Activated effector memory CD4-positive, alpha-beta T cell treated with anti-CD3 and anti-CD28 coated beads, Interleukin-2, amount 50 U/mL, for 16 hours (primary cell): Measurements from ENCODE around the gene SCAMP3.
A peak's percentile ranks its signal among the peaks of the same experiment; 100 is the strongest.
"Not testable (repeated sequence)": the region's sequence is repeated elsewhere in the genome, so short reads cannot be mapped to it uniquely, and the experiment has no call there.

Experiments
- DNase-seq: peaks from one replicate; pipeline ENCODE4 v3.0.0-alpha.2; 2020

SCAMP3 gene

DNA sequence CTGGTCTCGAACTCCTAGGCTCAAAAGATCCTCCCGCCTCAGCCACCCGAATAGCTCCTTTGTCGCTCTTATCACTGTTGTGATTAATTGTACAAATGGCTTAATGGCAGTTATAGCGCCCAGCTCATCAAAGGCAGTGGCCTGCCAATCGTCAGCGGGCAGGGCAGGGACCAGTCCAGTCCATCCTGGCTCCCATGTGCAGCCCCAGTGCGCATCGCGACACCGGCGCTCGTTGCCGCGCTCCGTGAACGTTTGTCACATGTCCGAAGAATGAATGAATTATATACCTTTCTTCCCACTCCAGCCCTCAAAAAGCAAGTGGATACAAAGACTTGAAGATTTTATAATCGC is 35.3 kb downstream of the SCAMP3 start:
- no peak for DNase-seq

GRCh38 chr1:155226188-155226909 is 35.8 kb downstream of the SCAMP3 start:
- peak; percentile 92 for DNase-seq

DNA sequence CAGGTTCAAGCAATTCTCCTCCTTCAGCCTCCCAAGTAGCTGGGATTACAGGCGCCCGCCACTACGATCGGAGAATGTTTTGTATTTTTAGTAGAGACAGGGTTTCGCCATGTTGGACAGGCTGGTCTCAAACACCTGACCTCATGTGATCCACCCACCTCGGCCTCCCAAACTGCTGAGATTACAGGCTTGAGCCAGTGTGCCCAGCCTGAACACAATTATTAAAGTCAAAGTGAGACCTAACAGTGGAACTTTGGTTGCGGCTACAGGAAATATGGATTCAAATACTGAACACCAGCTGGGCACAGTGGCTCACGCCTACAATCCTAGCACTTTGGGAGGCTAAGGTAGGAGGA is 36.8 kb downstream of the SCAMP3 start:
- DNase-seq = not testable (repeated sequence)

DNA sequence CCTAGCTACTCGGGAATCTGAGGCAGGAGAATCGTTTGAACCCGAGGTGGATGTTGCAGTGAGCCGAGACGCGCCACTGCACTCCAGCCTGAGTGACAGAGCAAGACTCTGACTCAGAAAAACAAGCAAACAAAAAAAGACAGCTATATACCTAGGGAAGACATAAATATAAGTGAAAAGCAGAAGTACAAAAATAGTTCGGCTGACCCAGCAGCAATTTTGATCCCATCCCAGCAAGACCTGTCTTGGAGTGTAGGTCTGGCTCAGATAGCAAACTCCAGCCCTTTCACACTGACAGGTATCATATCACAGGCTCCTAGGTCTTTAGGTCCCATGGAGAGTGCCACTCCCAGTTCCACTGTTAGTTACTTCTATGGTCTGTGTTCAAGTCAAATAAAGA is 39.1 kb downstream of the SCAMP3 start:
- DNase-seq = no peak

DNA sequence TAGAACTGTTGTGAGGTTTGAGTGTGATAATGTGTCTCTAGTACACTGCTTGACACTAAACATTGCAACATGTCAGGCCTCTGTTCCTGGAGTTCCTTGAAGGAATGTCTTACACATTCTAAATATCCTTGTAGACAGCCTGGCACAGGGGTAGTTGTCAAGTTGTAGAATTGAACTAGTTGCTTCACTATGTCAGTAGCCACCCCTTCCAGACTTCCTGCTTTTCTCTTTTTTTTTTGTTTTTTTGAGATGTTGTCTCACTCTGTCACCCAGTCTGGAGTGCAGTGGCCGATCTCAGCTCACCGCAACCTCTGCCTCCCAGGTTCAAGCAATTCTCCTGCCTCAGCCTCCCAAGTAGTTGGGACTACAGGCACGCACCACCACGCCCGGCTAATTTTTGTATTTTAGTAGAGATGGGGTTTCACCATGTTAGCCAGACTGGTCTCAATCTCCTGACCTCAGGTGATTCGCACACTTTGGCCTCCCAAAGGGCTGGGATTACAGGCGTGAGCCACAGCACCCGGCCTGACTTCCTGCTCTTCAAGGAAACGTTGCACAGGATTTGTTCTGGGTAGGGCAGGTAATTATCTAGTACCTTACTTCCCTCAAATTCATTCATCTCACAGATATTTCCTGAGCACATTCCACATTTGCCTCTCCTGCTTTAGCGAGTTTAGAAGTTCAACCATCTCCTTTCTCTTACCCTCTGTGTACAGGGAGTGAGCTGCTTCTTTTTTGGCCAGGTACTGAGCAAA is 41.8 kb downstream of the SCAMP3 start:
- DNase-seq = not testable (repeated sequence)

DNA sequence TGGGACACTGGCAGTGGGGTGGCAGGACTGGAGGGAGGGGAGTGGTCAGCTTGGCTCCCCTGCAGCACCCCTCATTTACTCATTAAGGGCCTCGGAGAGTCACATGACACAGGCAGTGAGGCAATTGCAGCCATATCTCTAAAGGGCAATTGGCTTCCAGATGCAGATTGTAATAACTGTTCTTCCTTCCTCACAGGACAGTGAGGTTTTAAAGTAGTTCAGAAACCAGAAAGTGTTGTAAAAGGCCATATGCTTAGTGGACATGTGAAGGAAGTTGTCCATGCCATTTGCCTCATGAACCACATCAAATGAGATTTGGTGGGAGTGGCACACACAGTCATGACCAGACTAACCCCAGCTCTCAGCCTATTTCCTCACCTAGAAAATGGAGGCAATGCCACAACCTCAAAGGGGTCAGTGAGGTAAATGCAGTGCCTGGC is 42.5 kb downstream of the SCAMP3 start:
- DNase-seq = no peak

DNA sequence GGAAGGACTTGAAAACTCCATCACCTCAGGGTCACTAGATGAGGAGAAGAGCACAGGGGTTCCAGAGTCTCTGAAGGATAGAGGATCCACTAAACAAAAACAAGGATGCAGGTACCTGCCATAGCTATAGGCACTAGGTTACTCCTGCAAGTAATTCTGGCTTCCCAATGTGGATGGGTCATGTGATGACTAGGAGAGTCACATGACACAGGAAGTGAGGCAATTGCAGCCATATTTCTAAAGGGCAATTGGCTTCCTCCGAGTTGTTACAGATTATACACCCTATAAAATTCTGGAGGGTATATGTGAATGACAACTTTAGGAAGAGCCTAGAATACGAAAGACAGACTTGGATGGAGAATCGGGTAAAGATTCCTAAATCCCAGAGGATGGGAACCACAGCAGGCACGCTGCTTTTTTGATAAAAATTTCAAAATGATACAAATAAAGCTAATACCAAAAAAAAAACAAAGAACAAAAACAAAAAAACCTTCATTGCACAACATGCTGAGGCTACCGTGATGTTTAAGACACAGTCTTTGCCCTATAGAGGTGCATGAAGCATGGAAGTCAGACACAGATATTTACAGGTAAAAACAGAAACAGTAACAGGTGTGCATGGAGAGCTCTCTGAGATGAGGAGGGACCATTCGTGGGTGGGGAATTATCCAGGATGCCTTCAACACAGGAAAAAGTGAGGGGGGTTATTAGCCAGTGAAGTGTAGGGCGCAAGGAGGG is 43.1 kb downstream of the SCAMP3 start:
- no peak for DNase-seq

DNA sequence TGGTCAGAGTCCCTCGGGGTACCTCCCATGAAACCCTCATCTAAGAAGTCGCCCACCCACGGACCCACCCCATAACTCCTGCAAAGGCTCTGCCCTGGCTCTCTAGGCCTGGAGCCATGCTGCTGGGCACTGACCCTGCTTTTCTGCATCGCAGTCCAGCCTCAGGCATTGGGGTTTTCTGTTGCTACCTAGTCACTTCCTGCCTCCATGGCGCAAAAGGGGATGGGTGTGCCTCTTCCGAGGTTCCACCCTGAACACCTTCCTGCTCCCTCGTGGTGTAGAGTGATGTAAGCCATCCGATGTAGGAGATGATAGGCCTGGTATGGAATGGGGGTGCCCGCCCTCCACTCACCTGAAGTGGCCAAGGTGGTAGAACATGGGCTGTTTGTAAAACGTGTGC is 47.5 kb downstream of the SCAMP3 start:
- not testable (repeated sequence) for DNase-seq

- DNase-seq = not testable (repeated sequence)
Observed at GRCh38 chr1:155212051-155212440, 50.1 kb downstream of the SCAMP3 start.

- not testable (repeated sequence) for DNase-seq
Observed at GRCh38 chr1:155211381-155212050, 50.6 kb downstream of the SCAMP3 start.

GRCh38 chr1:155210314-155211104 is 51.7 kb downstream of the SCAMP3 start:
- DNase-seq = no peak

- DNase-seq = no peak
Observed at GRCh38 chr1:155209312-155209721, 52.8 kb downstream of the SCAMP3 start.

- DNase-seq = peak; percentile 96
Observed at GRCh38 chr1:155208541-155209311, 53.4 kb downstream of the SCAMP3 start, which contains the start of gene MTX1. Gene MTX1 (plus strand): TSS chr1:155208695. CDS start chr1:155208805, 110 bp downstream.

DNA sequence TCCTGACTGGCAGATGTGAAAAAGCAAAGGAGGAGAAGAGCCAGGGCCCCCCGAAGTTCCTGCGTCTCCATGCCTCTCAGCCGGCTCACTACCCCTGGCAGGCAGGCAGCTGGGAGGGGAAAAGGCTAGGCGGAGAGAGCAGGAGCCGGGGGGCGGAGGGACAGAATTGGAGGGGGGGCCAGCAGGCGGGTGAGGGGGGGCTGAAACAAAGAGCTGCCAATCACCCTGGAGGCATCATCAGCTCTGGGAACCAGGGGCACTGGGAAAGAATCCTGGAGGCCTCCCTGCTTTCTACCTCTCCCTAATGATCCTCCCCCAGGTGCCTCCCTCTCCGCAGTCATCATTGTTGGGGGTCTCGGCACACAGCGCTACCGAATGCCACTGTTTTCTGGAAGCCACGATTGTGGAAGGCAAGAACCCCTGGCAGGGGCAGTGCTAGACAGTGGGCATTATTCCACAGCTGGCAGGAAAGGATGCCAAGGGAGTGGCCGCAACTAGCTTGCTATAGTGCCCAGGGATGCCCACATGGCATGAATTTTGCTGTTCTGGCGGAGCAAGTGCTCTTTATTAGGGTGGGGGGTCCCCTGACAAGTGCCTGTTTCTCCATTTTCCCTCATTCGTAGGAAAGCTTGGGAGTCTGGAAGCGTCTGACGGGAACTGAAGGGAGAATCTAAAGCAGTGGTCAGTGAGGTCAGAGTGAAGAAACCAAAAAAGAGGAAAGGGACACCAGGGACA is 54.2 kb downstream of the SCAMP3 start, which contains the start of gene THBS3:
Gene THBS3, minus strand, starts transcription at position 92 of the 735 bp plus-strand sequence. Its CDS starts 21 bp downstream, at position 71.
- DNase-seq = no peak

DNA sequence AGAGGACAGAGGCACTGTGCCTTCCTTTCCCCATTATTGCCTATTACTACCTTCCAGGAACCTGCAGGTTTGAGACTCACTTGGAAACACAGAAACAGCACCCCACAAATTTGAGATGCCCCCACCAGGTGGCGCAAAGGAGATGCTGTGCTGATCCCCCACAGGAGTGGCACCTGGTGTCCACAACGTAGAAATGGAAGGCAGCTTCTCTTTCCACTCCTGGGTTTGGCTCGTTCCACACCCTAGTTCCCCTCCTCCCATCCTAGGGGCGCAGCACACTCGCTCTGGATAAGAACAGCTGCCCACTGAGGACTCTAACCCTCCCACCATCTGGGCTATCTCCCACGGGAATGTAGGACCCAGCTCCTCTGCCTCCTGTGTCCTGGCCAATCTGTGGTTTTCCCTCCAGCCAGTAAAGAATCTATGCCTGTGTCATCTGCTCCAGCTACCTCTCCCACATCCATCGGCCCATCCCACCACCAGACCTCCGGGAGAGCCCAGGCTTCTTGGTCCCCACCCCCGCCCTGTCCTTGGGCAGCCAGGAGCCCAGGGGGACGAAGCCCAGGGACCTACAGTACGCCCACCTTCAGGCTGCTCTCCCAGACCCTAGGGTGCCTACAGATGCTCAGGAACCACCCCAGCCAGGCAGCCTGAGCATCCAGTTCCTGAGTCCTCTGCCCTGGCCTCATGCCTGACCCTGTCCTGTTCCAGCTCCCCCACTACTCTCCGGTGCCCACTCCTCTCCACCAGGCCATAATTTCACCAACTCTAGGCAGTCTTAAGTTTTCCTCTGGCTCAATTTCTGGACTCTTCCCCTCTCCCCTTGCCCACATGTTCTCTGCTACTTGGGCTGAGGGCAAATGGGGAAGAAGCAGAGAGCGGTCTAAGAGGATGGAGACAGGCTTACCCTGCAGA is 55.0 kb downstream of the SCAMP3 start:
- peak; percentile 96 for DNase-seq
